HAP-1 (cell line): ENCODE data around the gene VSIG10.
"Not testable (repeated sequence)": the region's sequence is repeated elsewhere in the genome, so short reads cannot be mapped to it uniquely, and the experiment has no call there.

Experiments
- DNase-seq, 2 experiments: peaks; one replicate each; pipeline ENCODE4 v3.0.0-alpha.2; 2016 to 2020; ENCODE audit warnings: low spot score in 2 of 2
- H3K27me3 ChIP-seq: fragments of 250-450 bp; sonication (Bioruptor Pico); 2 replicates; pipeline ENCODE4 v1.5.1; 2020; ENCODE audit warnings: low read depth, mild to moderate bottlenecking, moderate library complexity
- H3K36me3 ChIP-seq: fragments of 250-450 bp; sonication (Bioruptor Pico); replicated peaks from 2 replicates; pipeline ENCODE4 v1.5.1; 2020; ENCODE audit warnings: mild to moderate bottlenecking
- H3K4me1 ChIP-seq: fragments of 250-450 bp; sonication (Bioruptor Pico); 2 replicates; pipeline ENCODE4 v1.5.1; 2020; ENCODE audit warnings: mild to moderate bottlenecking
- H3K4me3 ChIP-seq: fragments of 250-450 bp; sonication (Bioruptor Pico); 2 replicates; pipeline ENCODE4 v1.5.1; 2020; ENCODE audit warnings: mild to moderate bottlenecking, moderate library complexity
- H3K9me3 ChIP-seq: fragments of 250-450 bp; sonication (Bioruptor Pico); 2 replicates; pipeline ENCODE4 v1.5.1; 2020; ENCODE audit warnings: mild to moderate bottlenecking, moderate library complexity
- in situ Hi-C: fragments of 300-500 bp; cut with MboI; formaldehyde crosslinking; loops from 3 replicates; pipeline ENCODE4 v1.14.3; 2020; ENCODE audit warnings: low sequenced_read_pairs, inconsistent platforms, mixed read lengths

The VSIG10 gene

GRCh38 chr12:118022728-118023109 is 81.1 kb downstream of the VSIG10 start:
- DNase-seq = no peak
- Histone ChIP-seq H3K27me3 (no peaks in the 10 kb centered on the region), H3K9me3 (no peaks in the 10 kb centered on the region), H3K4me1 (peaks cover 6% of the 10 kb centered on the region), H3K4me3 (no peak overlapping the region), H3K36me3 (peaks cover 81% of the 10 kb centered on the region)
- in situ Hi-C loops = no loop called here

GRCh38 chr12:118022097-118022727 is 81.6 kb downstream of the VSIG10 start:
- H3K36me3 ChIP-seq = peaks cover 78% of the 10 kb centered on the region

GRCh38 chr12:118020036-118020435 is 83.8 kb downstream of the VSIG10 start:
- no peak for DNase-seq
- Histone ChIP-seq H3K4me1 (peaks cover 13% of the 10 kb centered on the region), H3K36me3 (peaks cover 56% of the 10 kb centered on the region), H3K4me3 (no peak overlapping the region), H3K9me3 (no peaks in the 10 kb centered on the region), H3K27me3 (no peaks in the 10 kb centered on the region)
- in situ Hi-C loops = no loop called here

More at GRCh38 chr12:118022097-118022727, 81.6 kb downstream of the VSIG10 start:
- in situ Hi-C loops, H3K9me3 ChIP-seq, H3K4me3 ChIP-seq, H3K27me3 ChIP-seq, DNase-seq, H3K4me1 ChIP-seq: not testable (repeated sequence)

- H3K4me3 ChIP-seq = peak overlapping the region; percentile 81; the same call in 1 of the 2 replicates
- H3K27me3 ChIP-seq = no peaks in the 10 kb centered on the region
- in situ Hi-C loops = loop anchor here (10.0 kb wide), 1 partner anchor 143 kb away; no protein-coding TSS in a partner anchor
- peaks cover 42% of the 10 kb centered on the region for H3K36me3 ChIP-seq
- DNase-seq = no peak
- H3K9me3 ChIP-seq = no peaks in the 10 kb centered on the region
- H3K4me1 ChIP-seq = peaks cover 13% of the 10 kb centered on the region
Observed at GRCh38 chr12:118017926-118018325, 85.9 kb downstream of the VSIG10 start.

- Histone ChIP-seq H3K4me1 (peaks cover 13% of the 10 kb centered on the region), H3K9me3 (no peaks in the 10 kb centered on the region), H3K27me3 (no peaks in the 10 kb centered on the region), H3K4me3 (peak within 1 kb of the TSS; percentile 81), H3K36me3 (peaks cover 29% of the 10 kb centered on the region)
- in situ Hi-C loops = loop anchor here (10.0 kb wide), 1 partner anchor 142 kb away; no protein-coding TSS in a partner anchor
- DNase-seq = peak; percentile 96 to 99
Observed at GRCh38 chr12:118016424-118017264, 87.2 kb downstream of the VSIG10 start, which contains the start of gene RFC5. TSS of gene RFC5 (plus strand) at chr12:118016703. CDS start at chr12:118016828, 125 bp downstream.

GRCh38 chr12:118015944-118016343 is 87.9 kb downstream of the VSIG10 start:
- no peak for DNase-seq
- Histone ChIP-seq H3K9me3 (no peaks in the 10 kb centered on the region), H3K4me3 (no peak overlapping the region; the same call in 1 of the 2 replicates), H3K27me3 (no peaks in the 10 kb centered on the region), H3K4me1 (peaks cover 13% of the 10 kb centered on the region), H3K36me3 (peaks cover 23% of the 10 kb centered on the region)
- in situ Hi-C loops = loop anchor here (10.0 kb wide), 1 partner anchor 141 kb away; no protein-coding TSS in a partner anchor

- H3K27me3 ChIP-seq = no peaks in the 10 kb centered on the region
- H3K9me3 ChIP-seq = no peaks in the 10 kb centered on the region
- no peak for DNase-seq
- peaks cover 17% of the 10 kb centered on the region for H3K36me3 ChIP-seq
- H3K4me1 ChIP-seq = peaks cover 13% of the 10 kb centered on the region
- in situ Hi-C loops = loop anchor here (10.0 kb wide), 1 partner anchor 141 kb away; no protein-coding TSS in a partner anchor
- H3K4me3 ChIP-seq = no peak overlapping the region
Observed at GRCh38 chr12:118015306-118015705, 88.5 kb downstream of the VSIG10 start.
